Liver (tissue), 3 donors: ENCODE measurements around the gene MTA3.

ENCODE experiments used
- CTCF ChIP-seq: fragments of 150-350 bp; IDR thresholded peaks from 2 replicates; pipeline ENCODE4 v1.5.1; 2017; ENCODE audit warnings: improper control_type of control experiment, low read depth, low read length; ENCODE audit not compliant: missing input control
- RAD21 ChIP-seq, 2 donors: IDR thresholded peaks; 2 replicates each; pipeline ENCODE4 v1.6.1; 2016; ENCODE audit warnings: antibody characterized with exemption in 2 of 2, mild to moderate bottlenecking in 2 of 2
- REST ChIP-seq: IDR thresholded peaks from 2 replicates; pipeline ENCODE4 v1.6.1; 2016; ENCODE audit warnings: antibody characterized with exemption, mild to moderate bottlenecking
- TAF1 ChIP-seq: conservative IDR thresholded peaks from 2 replicates; pipeline ENCODE4 v1.6.1; 2016; ENCODE audit warnings: antibody characterized with exemption, mild to moderate bottlenecking
- donor health status: healthy.
- donor health status: healthy.

- TF ChIP-seq CTCF (no peak), REST (peak; percentile 48), RAD21 (IDR thresholded peaks at IDR 0.05) (peak in 1 of 2 donors; percentile 6), TAF1 (no peak)
These were observed 219.5 kb downstream of the MTA3 start for GRCh38 chr2:42787788-42788477.
